PC-9 (cell line): ENCODE data around the gene PDPK1. TPM values are rescaled to one million over a fixed set of nuclear protein-coding genes. Genes with fewer than 3 reads are reported as not detected.

Source experiments
- BruUV-seq: library from RNA; stranded (reverse); fragments of 400-500 nt; replicated peaks from 2 replicates; lab custom pipeline; 2021; lab: Mats Ljungman, UMichigan
- CTCF ChIA-PET: fragments of 300-600 bp; sonication (Branson Sonifier 250); formaldehyde crosslinking; loops from one replicate; lab custom pipeline; 2022; ENCODE audit warnings: antibody characterized with exemption; lab: Charles Lee
- POLR2A ChIA-PET: fragments of 300-600 bp; sonication (Branson Sonifier 250); formaldehyde crosslinking; loops from one replicate; lab custom pipeline; 2022; ENCODE audit warnings: antibody characterized with exemption; ENCODE audit not compliant: unreplicated experiment; lab: Charles Lee
- DNase-seq, 2 experiments: peaks; one replicate each; pipeline versions ENCODE4 v3.0.0 to v3.0.0-alpha.2; 2015 to 2022; ENCODE audit warnings: mixed read lengths in 1 of 2
- H2AFZ ChIP-seq: fragments of 200-600 bp; sonication (generic); 2 replicates; pipeline ENCODE4 v1.8.1; 2017; ENCODE audit warnings: antibody characterized with exemption
- H3F3A ChIP-seq: fragments of 200-600 bp; sonication (generic); 2 replicates; pipeline ENCODE4 v1.8.1; 2017; ENCODE audit warnings: antibody characterized with exemption, mild to moderate bottlenecking, low read depth; ENCODE audit not compliant: insufficient read depth
- H3K27ac ChIP-seq: fragments of 200-600 bp; sonication (generic); 2 replicates; pipeline ENCODE4 v1.6.1; 2016; ENCODE audit warnings: mixed run types
- H3K27me3 ChIP-seq: fragments of 200-600 bp; sonication (generic); 2 replicates; pipeline ENCODE4 v1.6.1; 2016; ENCODE audit warnings: low read depth, mixed run types; ENCODE audit not compliant: insufficient read depth
- H3K36me3 ChIP-seq: fragments of 200-600 bp; sonication (generic); 2 replicates; pipeline ENCODE4 v1.6.1; 2016; ENCODE audit warnings: low read depth, mixed run types
- H3K4me1 ChIP-seq: fragments of 200-600 bp; sonication (generic); replicated peaks from 2 replicates; pipeline ENCODE4 v1.6.1; 2016; ENCODE audit warnings: mixed run types; ENCODE audit not compliant: insufficient read depth
- H3K4me2 ChIP-seq: fragments of 200-600 bp; sonication (generic); 2 replicates; pipeline ENCODE4 v1.6.1; 2017; ENCODE audit warnings: mixed run types
- H3K4me3 ChIP-seq: fragments of 200-600 bp; sonication (generic); 2 replicates; pipeline ENCODE4 v1.6.1; 2016; ENCODE audit warnings: mixed run types
- H3K79me2 ChIP-seq: fragments of 200-600 bp; sonication (generic); 2 replicates; pipeline ENCODE4 v1.6.1; 2017; ENCODE audit warnings: low read depth, mixed run types
- H3K9me2 ChIP-seq: fragments of 200-600 bp; sonication (generic); 2 replicates; pipeline ENCODE4 v1.8.1; 2017; ENCODE audit warnings: mild to moderate bottlenecking; ENCODE audit not compliant: insufficient read depth
- H3K9me3 ChIP-seq: fragments of 200-600 bp; sonication (generic); 2 replicates; pipeline ENCODE4 v1.8.1; 2016; ENCODE audit warnings: low read depth; ENCODE audit not compliant: insufficient read depth
- H4K20me1 ChIP-seq: fragments of 200-600 bp; sonication (generic); 2 replicates; pipeline ENCODE4 v1.8.1; 2017; ENCODE audit not compliant: insufficient read depth
- EZH2 ChIP-seq: fragments of 200-600 bp; sonication (generic); IDR thresholded peaks from 2 replicates; pipeline ENCODE4 v1.8.0; 2017; ENCODE audit warnings: antibody characterized with exemption, low read depth
- intact Hi-C: fragments of 100-400 bp; cut with micrococcal nuclease; formaldehyde crosslinking; loops from one replicate; pipeline ENCODE4 v1.10.0; 2022; ENCODE audit not compliant: unreplicated experiment
- total RNA-seq: library from RNA; stranded (reverse); gene quantifications from 2 replicates; pipeline ENCODE4 v1.2.3, GENCODE V29; 2021
- TF ChIP-seq, protein P1 (sequence below): fragments of 200-600 bp; sonication (generic); conservative IDR thresholded peaks from 2 replicates; pipeline ENCODE4 v1.6.1; 2017; ENCODE audit warnings: mixed run types, antibody characterized with exemption, mild to moderate bottlenecking, moderate library complexity

PDPK1 gene
- total RNA-seq, 1 experiment from 2014 or later, result 46.8 TPM

GRCh38 chr16:2497116-2497630, 40.6 kb upstream of the PDPK1 start:
- CTCF ChIA-PET, result no interaction called here
- intact Hi-C loops, result no loop called here
- POLR2A ChIA-PET, result no interaction called here
- Histone ChIP-seq H3K4me2 (no peak overlapping the region), H3K4me1 (no peaks in the 10 kb centered on the region), H3K9me2 (no peaks in the 10 kb centered on the region), H2AFZ (no peak overlapping the region), H3K36me3 (no peaks in the 10 kb centered on the region), H3K4me3 (no peak overlapping the region), H3F3A (no peaks in the 10 kb centered on the region), H3K9me3 (no peaks in the 10 kb centered on the region), H4K20me1 (peaks cover 9% of the 10 kb centered on the region; the same call in 1 of the 2 replicates), H3K27me3 (no peaks in the 10 kb centered on the region), H3K27ac (no peak overlapping the region), H3K79me2 (no peaks in the 10 kb centered on the region)
- TF ChIP-seq EZH2, result no peak
- TF ChIP-seq, protein P1, sequence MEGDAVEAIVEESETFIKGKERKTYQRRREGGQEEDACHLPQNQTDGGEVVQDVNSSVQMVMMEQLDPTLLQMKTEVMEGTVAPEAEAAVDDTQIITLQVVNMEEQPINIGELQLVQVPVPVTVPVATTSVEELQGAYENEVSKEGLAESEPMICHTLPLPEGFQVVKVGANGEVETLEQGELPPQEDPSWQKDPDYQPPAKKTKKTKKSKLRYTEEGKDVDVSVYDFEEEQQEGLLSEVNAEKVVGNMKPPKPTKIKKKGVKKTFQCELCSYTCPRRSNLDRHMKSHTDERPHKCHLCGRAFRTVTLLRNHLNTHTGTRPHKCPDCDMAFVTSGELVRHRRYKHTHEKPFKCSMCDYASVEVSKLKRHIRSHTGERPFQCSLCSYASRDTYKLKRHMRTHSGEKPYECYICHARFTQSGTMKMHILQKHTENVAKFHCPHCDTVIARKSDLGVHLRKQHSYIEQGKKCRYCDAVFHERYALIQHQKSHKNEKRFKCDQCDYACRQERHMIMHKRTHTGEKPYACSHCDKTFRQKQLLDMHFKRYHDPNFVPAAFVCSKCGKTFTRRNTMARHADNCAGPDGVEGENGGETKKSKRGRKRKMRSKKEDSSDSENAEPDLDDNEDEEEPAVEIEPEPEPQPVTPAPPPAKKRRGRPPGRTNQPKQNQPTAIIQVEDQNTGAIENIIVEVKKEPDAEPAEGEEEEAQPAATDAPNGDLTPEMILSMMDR, result no peak
- peak in 1 of 2 experiments; percentile 37 for DNase-seq
- no TSS peak for BruUV-seq

DNA sequence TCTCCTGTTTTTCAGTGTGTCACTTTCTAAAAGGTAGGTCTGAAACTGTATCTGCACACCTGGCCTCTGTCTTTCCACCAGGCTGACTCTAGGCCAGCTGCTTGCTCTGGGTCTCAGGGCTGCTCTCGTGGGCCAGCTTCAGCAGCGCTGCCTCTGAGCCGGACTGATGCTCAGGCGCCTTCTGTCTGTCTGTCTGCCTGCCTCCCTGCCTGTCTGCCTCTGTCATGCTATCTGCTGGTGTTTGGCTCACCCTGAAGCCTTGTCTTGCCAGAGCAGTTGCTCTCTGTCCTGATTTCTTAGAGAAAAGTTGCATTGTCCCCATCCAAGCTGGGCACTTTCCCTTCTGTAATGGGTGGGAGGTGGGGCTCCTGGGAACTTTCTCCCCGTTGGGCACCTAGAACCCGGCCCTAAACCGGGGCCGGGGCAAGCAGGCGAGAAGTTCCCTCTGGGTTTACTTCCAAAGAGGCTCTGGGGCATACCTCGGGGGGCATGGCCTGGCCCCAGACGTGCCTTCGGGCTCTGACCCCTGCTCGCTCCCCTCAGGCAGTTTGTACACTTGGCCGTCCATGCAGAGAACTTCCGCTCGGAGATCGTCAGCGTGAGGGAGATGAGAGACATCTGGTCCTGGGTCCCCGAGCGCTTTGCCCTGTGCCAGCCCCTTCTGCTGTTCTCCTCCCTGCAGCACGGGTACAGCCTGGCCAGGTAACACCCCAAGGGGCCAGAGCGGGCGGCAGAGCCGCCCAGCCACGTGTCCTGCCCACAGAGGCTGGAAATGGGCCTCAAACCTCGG, 39.9 kb upstream of the PDPK1 start:
- Histone ChIP-seq H3K4me3 (no peak overlapping the region), H3K9me3 (no peaks in the 10 kb centered on the region), H4K20me1 (peaks cover 9% of the 10 kb centered on the region; the same call in 1 of the 2 replicates), H3K4me2 (no peak overlapping the region), H3K9me2 (no peaks in the 10 kb centered on the region), H3K36me3 (no peaks in the 10 kb centered on the region), H3K4me1 (0 out of 2 replicates have a peak, but pooled peaks cover 1% of the 10 kb centered on the region), H2AFZ (no peak overlapping the region), H3K27me3 (no peaks in the 10 kb centered on the region), H3K79me2 (no peaks in the 10 kb centered on the region), H3K27ac (no peak overlapping the region), H3F3A (peaks cover 6% of the 10 kb centered on the region)
- TF ChIP-seq EZH2, result no peak
- TF ChIP-seq, protein P1, result no peak
- intact Hi-C loops, result no loop called here
- ChIA-PET POLR2A (interaction anchor here (0.5 kb wide), 1 partner anchor 36 kb away, joined by 8 read pairs; no protein-coding TSS in a partner anchor), CTCF (no interaction called here)
- no TSS peak for BruUV-seq
- no peak for DNase-seq

DNA sequence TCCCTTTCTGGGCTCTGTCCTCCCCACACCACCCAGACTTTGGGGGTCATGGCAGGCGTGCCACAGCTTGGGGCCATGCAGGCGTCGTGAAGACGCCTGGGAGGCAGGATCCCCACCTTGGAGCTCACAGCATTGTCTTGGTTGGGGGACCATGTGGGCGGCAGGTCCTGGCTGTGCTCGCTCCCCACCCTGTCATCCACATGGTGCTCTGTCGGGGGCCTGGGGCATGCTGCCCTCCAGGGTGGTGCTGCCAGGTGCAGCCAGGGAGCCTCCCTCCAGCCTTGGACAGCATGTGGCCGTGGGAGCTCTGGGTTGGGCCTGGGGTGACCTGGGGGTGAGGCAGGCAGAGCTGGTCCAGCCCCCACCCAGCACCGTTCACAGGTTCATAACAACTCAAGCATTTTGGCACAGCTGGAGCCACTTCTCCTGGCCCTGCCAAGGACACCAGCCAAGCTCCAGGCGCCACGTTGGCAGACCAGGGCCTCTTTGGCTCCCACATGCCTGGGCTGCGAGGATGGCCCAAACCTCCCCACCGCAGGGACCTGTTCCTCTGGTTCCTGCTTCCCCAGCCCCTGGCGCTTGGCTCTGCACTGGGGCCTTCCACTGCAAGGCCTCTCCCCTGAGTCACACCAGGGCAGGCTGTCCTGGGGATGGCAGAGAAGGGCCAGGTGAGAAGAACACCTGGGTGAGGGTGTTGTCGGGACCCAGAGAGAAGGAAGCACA, 39.1 kb upstream of the PDPK1 start:
- H3K27ac ChIP-seq, result no peak overlapping the region
- peaks cover 9% of the 10 kb centered on the region; the same call in 1 of the 2 replicates for H4K20me1 ChIP-seq
- TF ChIP-seq, protein P1, result no peak
- no peak for TF ChIP-seq EZH2
- H3K9me3 ChIP-seq, result no peaks in the 10 kb centered on the region
- no peaks in the 10 kb centered on the region for H3K9me2 ChIP-seq
- no peak overlapping the region for H2AFZ ChIP-seq
- H3K36me3 ChIP-seq, result no peaks in the 10 kb centered on the region
- no peaks in the 10 kb centered on the region for H3K79me2 ChIP-seq
- H3K4me3 ChIP-seq, result no peak overlapping the region
- CTCF ChIA-PET, result no interaction called here
- POLR2A ChIA-PET, result interaction anchor here (0.5 to 0.6 kb wide), 2 partner anchors 20 to 35 kb away, joined by 4 to 8 read pairs; no protein-coding TSS in a partner anchor
- intact Hi-C loops, result no loop called here
- H3K4me1 ChIP-seq, result 0 out of 2 replicates have a peak, but pooled peaks cover 5% of the 10 kb centered on the region
- H3K4me2 ChIP-seq, result no peak overlapping the region
- no peaks in the 10 kb centered on the region for H3K27me3 ChIP-seq
- DNase-seq, result peak; percentile 60 to 80
- H3F3A ChIP-seq, result peaks cover 14% of the 10 kb centered on the region
- no TSS peak for BruUV-seq
